SK-N-SH (cell line): ENCODE measurements around the gene CCDC127. TPM values are rescaled to one million over a fixed set of nuclear protein-coding genes. Genes with fewer than 3 reads are reported as not detected.
"Not testable (repeated sequence)": the region's sequence is repeated elsewhere in the genome, so short reads cannot be mapped to it uniquely, and the experiment has no call there.

Source experiments
- CTCF ChIA-PET: fragments of 300-600, 350-600 bp; formaldehyde crosslinking; extraction: SDS; loops from one replicate; lab custom pipeline; 2021; lab: Yijun Ruan, JAX
- POLR2A ChIA-PET: fragments of 350-600 bp; sonication (Branson Sonifier 250); formaldehyde crosslinking; extraction: SDS; loops from one replicate; lab custom pipeline; 2020; ENCODE audit warnings: antibody characterized with exemption, inconsistent platforms; lab: Yijun Ruan, JAX
- DNase-seq: peaks from one replicate; pipeline ENCODE4 v3.0.0; 2012
- H2AFZ ChIP-seq: fragments of 200-600 bp; sonication (generic); 2 replicates; pipeline ENCODE4 v1.8.1; 2016; ENCODE audit warnings: antibody characterized with exemption, mild to moderate bottlenecking, low read depth
- H3F3A ChIP-seq: fragments of 200-600 bp; sonication (generic); replicated peaks from 2 replicates; pipeline ENCODE3; 2016; ENCODE audit warnings: antibody characterized with exemption, mild to moderate bottlenecking; ENCODE audit not compliant: insufficient read depth
- H3K27ac ChIP-seq, 2 experiments: fragments of 200-500 bp in 1 of 2; fragments of 200-600 bp in 1 of 2; sonication (Bioruptor generic) in 1 of 2; sonication (generic), shearing (Covaris generic) in 1 of 2; 2 replicates each; pipeline versions ENCODE4 v1.5.1 to v1.6.1; 2014 to 2016; ENCODE audit warnings: low read depth in 2 of 2, inconsistent platforms in 1 of 2, low read length in 1 of 2, mild to moderate bottlenecking in 1 of 2, mixed read lengths in 1 of 2
- H3K27me3 ChIP-seq: fragments of 200-600 bp; sonication (generic), shearing (Covaris generic); 2 replicates; pipeline ENCODE4 v1.6.1; 2016; ENCODE audit warnings: mixed run types; ENCODE audit not compliant: insufficient read depth
- H3K36me3 ChIP-seq, 2 experiments: fragments of 200-500 bp in 1 of 2; fragments of 200-600 bp in 1 of 2; sonication (Bioruptor generic) in 1 of 2; sonication (generic) in 1 of 2; replicated peaks in 1 of 2; 2 replicates each; pipeline versions ENCODE3 to v1.5.1; 2014 to 2016; ENCODE audit warnings: low read length in 1 of 2, mild to moderate bottlenecking in 1 of 2; ENCODE audit not compliant: insufficient read depth in 2 of 2, control insufficient read depth in 1 of 2
- H3K4me1 ChIP-seq, 2 experiments: fragments of 200-500 bp in 1 of 2; fragments of 200-600 bp in 1 of 2; sonication (Bioruptor generic) in 1 of 2; sonication (generic), shearing (Covaris generic) in 1 of 2; 2 replicates each; pipeline versions ENCODE4 v1.5.1 to v1.6.1; 2014 to 2016; ENCODE audit warnings: low read depth in 1 of 2, low read length in 1 of 2, mixed run types in 1 of 2; ENCODE audit not compliant: insufficient read depth in 2 of 2, control insufficient read depth in 1 of 2
- H3K4me2 ChIP-seq: fragments of 200-600 bp; sonication (generic), shearing (Covaris generic); 2 replicates; pipeline ENCODE4 v1.6.1; 2017; ENCODE audit warnings: mixed run types
- H3K4me3 ChIP-seq, 2 experiments: fragments of 200-500 bp in 1 of 2; fragments of 200-600 bp in 1 of 2; sonication (Bioruptor generic) in 1 of 2; sonication (generic), shearing (Covaris generic) in 1 of 2; 2 replicates each; pipeline versions ENCODE4 v1.5.1 to v1.8.1; 2014 to 2016; ENCODE audit warnings: low read depth in 2 of 2, inconsistent platforms in 1 of 2, low read length in 1 of 2, mild to moderate bottlenecking in 1 of 2, mixed read lengths in 1 of 2, moderate library complexity in 1 of 2
- H3K79me2 ChIP-seq: fragments of 200-600 bp; sonication (generic); 2 replicates; pipeline ENCODE4 v1.8.1; 2017; ENCODE audit warnings: mild to moderate bottlenecking; ENCODE audit not compliant: insufficient read depth
- H3K9ac ChIP-seq: fragments of 200-600 bp; sonication (generic); 2 replicates; pipeline ENCODE4 v1.6.1; 2017; ENCODE audit warnings: mixed run types
- H3K9me2 ChIP-seq: fragments of 200-600 bp; sonication (generic); 2 replicates; pipeline ENCODE4 v1.6.1; 2017; ENCODE audit warnings: mixed run types
- H3K9me3 ChIP-seq: fragments of 200-600 bp; sonication (generic); 2 replicates; pipeline ENCODE4 v1.6.1; 2017; ENCODE audit warnings: mixed run types, mild to moderate bottlenecking, moderate library complexity
- H4K20me1 ChIP-seq: fragments of 200-600 bp; sonication (generic); 2 replicates; pipeline ENCODE4 v1.6.1; 2017; ENCODE audit warnings: mild to moderate bottlenecking, mixed run types; ENCODE audit not compliant: insufficient read depth
- EP300 ChIP-seq, 2 experiments: IDR thresholded peaks; 2 replicates each; pipeline versions ENCODE4 v1.4.0 to v1.6.1; 2012; ENCODE audit warnings: borderline replicate concordance in 1 of 2, low read depth in 1 of 2, low read length in 1 of 2
- GABPA ChIP-seq: IDR thresholded peaks from 2 replicates; pipeline ENCODE4 v1.4.0; 2012; ENCODE audit warnings: low read depth, mild to moderate bottlenecking
- POLR2AphosphoS5 ChIP-seq: IDR thresholded peaks from 2 replicates; pipeline ENCODE4 v1.6.1; 2012; ENCODE audit warnings: low read depth, low read length
- WGBS: methylation state at CpG from one replicate; pipeline ENCODE4 v1.1.6; 2017; ENCODE audit warnings: low lambda C conversion rate; 5-methylcytosine and 5-hydroxymethylcytosine counted together
- polyA plus RNA-seq, 3 experiments: library from polyadenylated mRNA; depleted of rRNA; stranded (reverse); fragments of >200 nt; gene quantifications; 2 replicates each; pipeline ENCODE4 v1.2.3, GENCODE V29; 2012

Gene CCDC127
- polyA plus RNA-seq, 1 of the 3 experiments (the other 2 are of a cell fraction), result 3.9 TPM

DNA sequence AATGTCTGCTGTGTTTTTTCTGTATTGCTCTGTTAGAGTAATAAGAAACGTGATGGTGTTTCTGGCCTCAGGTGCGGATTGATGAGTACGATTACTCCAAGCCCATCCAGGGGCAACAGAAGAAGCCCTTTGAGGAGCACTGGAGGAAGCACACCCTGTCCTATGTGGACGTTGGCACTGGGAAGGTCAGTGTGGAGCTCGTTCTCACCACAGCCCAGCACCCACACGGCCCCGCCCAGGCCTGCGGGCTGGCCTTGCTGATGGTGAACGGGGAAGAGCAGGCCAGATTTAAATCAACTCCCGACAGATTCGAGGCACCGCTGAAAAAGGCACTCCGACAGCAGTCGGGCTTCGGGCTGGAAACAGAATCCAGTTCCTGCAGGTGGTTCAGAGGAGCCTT, 36.4 kb upstream of the CCDC127 start:
- H3K9ac ChIP-seq, H2AFZ ChIP-seq, H3K9me2 ChIP-seq, DNase-seq, H3K27ac ChIP-seq, H3K9me3 ChIP-seq, H4K20me1 ChIP-seq, H3K4me2 ChIP-seq, H3K4me3 ChIP-seq, CTCF ChIA-PET, POLR2A ChIA-PET, H3K79me2 ChIP-seq, H3K4me1 ChIP-seq, H3K27me3 ChIP-seq: not testable (repeated sequence)
- Histone ChIP-seq H3F3A (peaks cover 24% of the 10 kb centered on the region), H3K36me3 (peaks cover 16 to 32% of the 10 kb centered on the region in 2 experiments)
- WGBS, result 94% methylated on average over 7 of the region's 15 CpGs

DNA sequence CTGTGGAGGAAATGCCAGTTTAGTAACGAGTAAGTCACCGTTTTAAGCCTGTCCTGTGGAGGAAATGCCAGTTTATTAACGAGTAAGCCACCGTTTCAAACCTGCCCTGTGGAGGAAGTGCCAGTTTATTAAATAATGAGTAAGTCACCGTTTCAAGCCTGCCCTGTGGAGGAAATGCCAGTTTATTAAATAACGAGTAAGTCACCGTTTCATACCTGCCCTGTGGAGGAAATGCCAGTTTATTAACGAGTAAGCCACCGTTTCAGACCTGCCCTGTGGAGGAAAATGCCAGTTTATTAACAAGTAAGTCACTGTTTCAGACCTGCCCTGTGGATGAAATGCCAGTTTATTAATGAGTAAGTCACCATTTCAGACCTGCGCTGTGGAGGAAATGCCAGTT, 34.6 kb upstream of the CCDC127 start:
- no peaks in the 10 kb centered on the region for H3K27me3 ChIP-seq
- WGBS, result 65% methylated on average over 10 of the region's 10 CpGs
- no peak overlapping the region for H3K4me3 ChIP-seq
- peaks cover 19% of the 10 kb centered on the region for H3F3A ChIP-seq
- TF ChIP-seq POLR2AphosphoS5 (no peak), GABPA (0 out of 2 replicates have a peak, but pooled peaks have one; percentile 14), EP300 (IDR thresholded peaks at IDR 0.05; ENCODE audit: borderline replicate concordance in 1 of 2, low read depth in 1 of 2, low read length in 1 of 2) (peak in 1 of 2 experiments; percentile 12; a peak in 1 of 4 replicates)
- peaks cover 31 to 48% of the 10 kb centered on the region in 2 experiments for H3K36me3 ChIP-seq
- DNase-seq, result no peak
- no peak overlapping the region for H2AFZ ChIP-seq
- peaks cover 8 to 9% of the 10 kb centered on the region in 2 experiments; a peak in 2 of 4 replicates for H3K4me1 ChIP-seq
- peak overlapping the region; percentile 62 to 75 for H3K27ac ChIP-seq
- peaks cover 8% of the 10 kb centered on the region; the same call in 1 of the 2 replicates for H3K79me2 ChIP-seq
- ChIA-PET POLR2A (no interaction called here), CTCF (no interaction called here)
- H4K20me1 ChIP-seq, result no peaks in the 10 kb centered on the region
- H3K9me3 ChIP-seq, result no peaks in the 10 kb centered on the region
- no peaks in the 10 kb centered on the region for H3K9me2 ChIP-seq
- H3K9ac ChIP-seq, result peak overlapping the region; percentile 6; the same call in 1 of the 2 replicates
- peak overlapping the region; percentile 60 for H3K4me2 ChIP-seq

DNA sequence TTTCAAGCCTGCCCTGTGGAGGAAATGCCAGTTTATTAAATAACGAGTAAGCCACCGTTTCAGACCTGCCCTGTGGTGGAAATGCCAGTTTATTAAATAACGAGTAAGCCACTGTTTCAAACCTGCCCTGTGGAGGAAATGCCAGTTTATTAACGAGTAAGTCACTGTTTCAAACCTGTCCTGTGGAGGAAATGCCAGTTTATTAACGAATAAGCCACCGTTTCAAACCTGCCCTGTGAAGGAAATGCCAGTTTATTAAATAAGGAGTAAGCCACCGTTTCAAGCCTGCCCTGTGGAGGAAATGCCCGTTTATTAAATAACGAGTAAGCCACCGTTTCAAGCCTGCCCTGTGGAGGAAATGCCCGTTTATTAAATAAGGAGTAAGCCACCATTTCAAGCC, 34.0 kb upstream of the CCDC127 start:
- Histone ChIP-seq H3F3A (peaks cover 14% of the 10 kb centered on the region), H3K4me2 (peak overlapping the region; percentile 60), H3K27ac (peak overlapping the region; percentile 62 to 74), H3K36me3 (peaks cover 29 to 51% of the 10 kb centered on the region in 2 experiments), H3K9ac (peak overlapping the region; percentile 6; the same call in 1 of the 2 replicates)
- 54% methylated on average over 11 of the region's 11 CpGs for WGBS
- H3K79me2 ChIP-seq, H4K20me1 ChIP-seq, H3K27me3 ChIP-seq, H3K9me3 ChIP-seq, H3K4me3 ChIP-seq, H2AFZ ChIP-seq, POLR2A ChIA-PET, H3K4me1 ChIP-seq, DNase-seq, CTCF ChIA-PET, H3K9me2 ChIP-seq: not testable (repeated sequence)

DNA sequence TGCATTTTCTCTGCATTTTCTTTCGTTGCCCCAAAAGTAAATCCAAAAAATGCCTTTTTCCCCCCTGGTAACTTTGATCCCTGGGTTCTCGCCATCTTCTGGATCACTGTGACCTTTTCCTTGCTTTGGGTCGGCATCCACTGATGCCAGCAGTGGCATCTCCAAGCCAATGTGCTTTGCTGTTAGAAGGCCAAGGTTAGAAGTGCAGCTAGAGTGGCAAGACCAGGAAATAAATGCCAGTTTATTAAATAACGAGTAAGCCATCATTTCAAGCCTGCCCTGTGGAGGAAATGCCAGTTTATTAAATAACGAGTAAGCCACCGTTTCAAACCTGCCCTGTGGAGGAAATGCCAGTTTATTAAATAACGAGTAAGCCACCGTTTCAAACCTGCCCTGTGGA, 33.6 kb upstream of the CCDC127 start:
- DNase-seq, H3K27ac ChIP-seq, H3K79me2 ChIP-seq, H2AFZ ChIP-seq, H3K27me3 ChIP-seq, H3K9me2 ChIP-seq, H3K9me3 ChIP-seq, H3K4me1 ChIP-seq, H3K4me3 ChIP-seq, H3F3A ChIP-seq, POLR2A ChIA-PET, CTCF ChIA-PET, H4K20me1 ChIP-seq: not testable (repeated sequence)
- 0 out of 2 replicates have a peak overlapping the region, but pooled peaks have one; percentile 60 for H3K4me2 ChIP-seq
- peaks cover 29 to 49% of the 10 kb centered on the region in 2 experiments for H3K36me3 ChIP-seq
- WGBS, result 68% methylated on average over 8 of the region's 8 CpGs
- H3K9ac ChIP-seq, result peak overlapping the region; percentile 6; the same call in 1 of the 2 replicates

DNA sequence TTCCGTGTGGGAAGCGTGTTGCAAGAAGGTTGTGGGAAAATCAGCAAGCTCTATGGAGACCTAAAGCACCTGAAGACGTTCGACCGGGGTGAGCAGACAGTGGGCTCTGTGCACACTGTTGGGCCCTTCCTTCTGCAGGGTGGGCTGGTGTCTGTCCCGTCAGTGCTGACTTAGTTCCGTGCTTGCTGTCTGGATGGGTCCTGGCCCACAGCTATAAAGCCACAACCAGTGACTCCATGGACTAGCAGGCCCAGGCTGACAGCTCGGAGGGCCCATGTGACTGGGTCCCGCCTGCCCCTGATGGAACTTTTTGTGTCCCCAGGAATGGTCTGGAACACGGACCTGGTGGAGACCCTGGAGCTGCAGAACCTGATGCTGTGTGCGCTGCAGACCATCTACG, 33.1 kb upstream of the CCDC127 start:
- H3K4me2 ChIP-seq, DNase-seq, H3K4me3 ChIP-seq, H2AFZ ChIP-seq, CTCF ChIA-PET, H3F3A ChIP-seq, H3K9me2 ChIP-seq, H3K9me3 ChIP-seq, H3K9ac ChIP-seq, H3K27me3 ChIP-seq, H4K20me1 ChIP-seq, H3K79me2 ChIP-seq, H3K27ac ChIP-seq, POLR2A ChIA-PET, H3K4me1 ChIP-seq: not testable (repeated sequence)
- peaks cover 26 to 44% of the 10 kb centered on the region in 2 experiments for H3K36me3 ChIP-seq
- 98% methylated on average over 5 of the region's 12 CpGs for WGBS

DNA sequence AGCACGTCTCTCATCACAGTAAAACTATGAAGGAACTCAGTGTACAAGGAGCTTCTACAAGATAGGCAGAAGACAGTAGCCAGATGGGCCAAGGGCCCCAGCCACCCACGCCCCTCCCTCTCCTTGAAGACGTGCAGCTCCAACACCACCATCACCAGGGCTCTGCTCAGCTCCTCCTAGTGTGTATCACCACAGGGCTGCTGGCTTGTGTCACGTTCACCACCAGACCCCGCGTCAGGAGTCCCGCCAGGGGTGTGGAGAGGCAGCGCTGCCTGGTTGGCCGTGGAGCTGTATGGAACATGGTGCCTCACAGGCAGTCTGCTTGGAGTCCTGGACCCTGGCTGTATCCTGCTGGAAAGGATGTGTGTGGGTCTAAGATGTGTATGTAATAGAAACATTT, 32.4 kb upstream of the CCDC127 start:
- H4K20me1 ChIP-seq, H3K9me3 ChIP-seq, H2AFZ ChIP-seq, H3K4me1 ChIP-seq, H3K27me3 ChIP-seq, DNase-seq, H3K27ac ChIP-seq, H3K4me3 ChIP-seq, POLR2A ChIA-PET, H3K4me2 ChIP-seq, H3K9ac ChIP-seq, CTCF ChIA-PET, H3K79me2 ChIP-seq, H3K9me2 ChIP-seq, H3F3A ChIP-seq: not testable (repeated sequence)
- WGBS, result 97% methylated on average over 4 of the region's 9 CpGs
- H3K36me3 ChIP-seq, result peaks cover 28 to 44% of the 10 kb centered on the region in 2 experiments
